HG02678 (cell line): ENCODE measurements around the gene LMAN1L.
A peak's percentile ranks its signal among the peaks of the same experiment; 100 is the strongest.

ENCODE experiments used
- ATAC-seq: cut with Tn5 transposase; IDR thresholded peaks from one replicate; pipeline ENCODE4 v1.9.1; 2021; ENCODE audit warnings: mild to moderate bottlenecking, moderate library complexity; ENCODE audit not compliant: unreplicated experiment

LMAN1L gene

DNA sequence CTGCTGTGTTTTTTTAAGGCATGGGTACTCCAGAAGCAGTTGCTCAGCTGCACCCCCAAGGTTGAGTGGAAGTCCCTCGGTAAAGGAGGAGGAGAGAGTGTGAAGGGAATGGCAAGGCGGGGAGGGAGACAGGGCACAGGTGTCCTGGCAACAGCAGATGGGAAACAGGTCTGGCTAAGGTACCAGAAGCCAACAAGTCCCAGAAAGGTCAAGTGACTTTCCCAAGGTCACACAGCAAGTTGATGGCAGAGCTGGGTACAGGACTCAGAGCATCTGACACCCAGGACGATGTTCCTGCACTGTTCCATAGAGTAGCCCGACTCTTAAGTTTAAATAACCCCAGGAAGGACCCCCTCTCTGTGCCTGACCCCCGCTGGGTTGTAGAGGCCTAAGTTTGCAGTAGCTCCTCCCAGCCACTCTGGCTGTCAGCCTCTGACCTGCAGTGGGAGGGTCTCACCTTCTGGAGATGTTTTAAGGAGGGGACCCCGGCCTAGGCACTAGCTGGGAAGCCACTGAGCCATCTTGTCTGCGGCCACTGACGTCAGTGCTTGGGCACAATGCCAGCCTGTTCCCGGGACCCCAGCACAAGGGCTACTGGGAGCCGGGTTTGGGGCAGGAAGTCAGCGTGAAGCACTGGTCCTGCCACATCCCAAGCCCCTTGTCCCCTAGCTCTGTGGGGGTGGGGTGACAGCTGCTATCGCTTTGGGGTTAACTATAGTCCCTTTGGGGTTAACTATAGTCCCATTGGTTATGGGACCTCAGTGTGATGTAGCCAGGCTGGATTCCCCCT, 20.2 kb upstream of the LMAN1L start:
- no peak for ATAC-seq

DNA sequence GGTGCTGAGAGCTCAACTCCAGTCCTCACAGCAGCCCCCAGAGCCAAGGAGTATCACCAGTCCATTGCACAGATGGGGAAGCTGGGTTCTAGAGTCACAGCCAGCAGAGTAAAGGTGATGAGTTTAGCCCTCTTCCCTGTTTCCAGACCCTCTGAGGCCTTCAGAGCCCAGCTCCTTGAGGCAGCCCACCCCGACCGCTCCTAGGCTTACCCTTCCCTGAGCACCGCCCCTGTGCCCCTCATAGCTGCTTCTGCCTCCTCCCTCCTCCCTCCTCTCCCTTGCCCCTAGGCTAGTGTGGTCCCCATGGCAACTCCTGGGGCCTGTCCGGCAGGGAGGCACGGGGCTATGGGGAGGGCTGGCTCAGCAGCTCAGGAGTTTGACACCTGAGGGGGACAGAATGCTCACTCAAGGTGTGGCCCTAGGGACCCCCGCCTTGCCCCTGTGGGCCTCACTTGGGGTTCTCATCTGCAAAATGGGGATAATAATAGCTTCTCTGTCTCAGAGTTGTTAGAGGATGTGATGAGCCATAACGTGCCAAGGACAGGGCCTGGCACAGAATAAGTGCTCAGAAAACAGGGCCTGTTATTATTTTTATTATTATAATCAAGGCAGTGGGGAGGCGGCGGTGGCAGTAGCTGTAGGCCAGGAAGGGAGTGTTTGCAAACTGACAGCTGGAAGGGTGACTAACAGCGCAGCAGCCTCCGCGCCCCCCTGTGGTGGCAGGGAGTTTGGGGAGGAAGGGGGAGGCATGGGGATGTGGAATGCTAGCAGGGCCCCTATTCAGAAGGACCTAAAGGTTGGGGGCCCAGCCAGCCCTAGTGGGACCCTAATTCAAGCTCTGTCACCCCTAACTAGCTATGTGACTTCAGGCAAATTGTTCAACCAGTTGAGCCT, 19.3 kb upstream of the LMAN1L start:
- no peak for ATAC-seq

DNA sequence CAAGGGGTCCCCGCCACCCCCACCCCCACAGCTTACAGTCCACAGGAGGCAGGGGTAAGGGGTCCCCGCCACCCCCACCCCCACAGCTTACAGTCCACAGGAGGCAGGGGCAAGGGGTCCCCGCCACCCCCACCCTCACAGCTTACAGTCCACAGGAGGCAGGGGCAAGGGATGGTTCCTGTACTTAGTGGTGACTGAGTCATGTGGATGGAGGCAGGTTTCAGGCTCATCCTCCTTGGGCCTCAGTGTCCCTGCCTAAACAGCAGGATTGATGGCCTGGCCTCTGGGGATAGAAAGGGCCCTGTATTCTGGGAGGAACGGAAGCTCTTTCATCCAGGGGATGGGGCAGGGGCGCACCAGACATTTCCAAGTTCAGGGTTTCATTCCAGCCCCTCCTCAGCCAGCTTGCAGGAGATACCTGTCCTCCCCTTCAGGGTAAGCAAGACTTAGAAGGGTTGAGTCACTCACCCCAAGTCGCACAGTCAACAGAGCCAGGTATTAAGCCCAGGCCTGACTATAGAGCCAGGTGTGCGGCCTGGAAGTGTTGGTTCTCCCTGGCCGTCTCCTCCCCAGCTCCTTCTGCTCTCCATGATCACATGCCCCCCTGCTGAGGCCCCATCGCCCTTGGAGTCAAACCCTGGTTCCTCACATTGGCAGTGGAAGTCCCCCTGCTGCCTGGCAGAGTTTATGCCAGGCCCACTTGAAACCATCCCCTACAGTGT, 18.2 kb upstream of the LMAN1L start:
- ATAC-seq, result no peak

DNA sequence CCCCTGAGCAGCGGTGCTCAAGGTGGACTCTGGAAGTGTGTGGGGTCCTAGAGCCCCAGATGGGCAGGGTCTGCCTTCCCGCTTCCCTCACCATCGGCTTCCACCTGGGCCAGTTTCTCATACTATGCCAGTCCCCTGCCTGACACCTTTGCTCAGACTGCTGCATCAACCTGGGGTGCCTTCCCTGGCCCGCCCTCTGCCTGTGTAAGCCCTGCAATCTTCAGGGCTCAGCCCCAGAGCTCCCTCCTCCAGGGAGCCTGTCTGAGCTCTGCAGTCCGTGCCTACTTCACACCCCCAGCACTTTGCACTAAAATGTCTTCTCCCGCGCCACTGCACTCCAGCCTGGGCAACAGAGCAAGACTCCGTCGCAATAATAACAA, 17.7 kb upstream of the LMAN1L start:
- ATAC-seq, result no peak

DNA sequence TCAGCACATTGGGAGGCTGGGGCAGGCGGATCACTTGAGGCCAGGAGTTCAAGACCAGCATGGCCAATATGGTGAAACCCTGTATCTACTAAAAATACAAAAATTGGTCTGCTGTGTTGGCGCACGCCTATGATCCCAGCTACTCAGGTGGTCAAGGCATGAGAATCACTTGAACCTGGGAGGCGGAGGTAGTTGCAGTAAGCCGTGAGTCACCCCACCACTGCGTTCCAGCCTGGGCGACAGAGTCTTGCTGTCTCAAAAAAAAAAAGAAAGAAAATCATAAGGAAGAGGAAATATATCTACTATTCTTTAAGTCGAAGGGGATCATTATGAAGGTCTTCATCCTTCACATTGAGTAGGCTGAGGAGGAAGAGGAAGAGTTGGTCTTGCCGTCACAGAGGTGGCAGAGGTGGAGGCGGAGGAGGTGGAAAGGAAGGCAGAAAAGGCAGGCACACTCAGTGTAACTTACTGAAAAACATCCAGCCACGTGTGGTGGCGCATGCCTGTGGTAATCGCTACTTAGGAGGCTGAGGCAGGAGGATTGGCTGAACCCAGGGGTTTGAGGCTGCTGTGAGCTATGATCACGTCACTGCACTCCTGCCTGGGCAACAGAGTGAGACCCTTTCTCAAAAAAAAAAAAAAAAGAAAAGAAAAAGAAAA, 16.5 kb upstream of the LMAN1L start:
- ATAC-seq, result no peak

DNA sequence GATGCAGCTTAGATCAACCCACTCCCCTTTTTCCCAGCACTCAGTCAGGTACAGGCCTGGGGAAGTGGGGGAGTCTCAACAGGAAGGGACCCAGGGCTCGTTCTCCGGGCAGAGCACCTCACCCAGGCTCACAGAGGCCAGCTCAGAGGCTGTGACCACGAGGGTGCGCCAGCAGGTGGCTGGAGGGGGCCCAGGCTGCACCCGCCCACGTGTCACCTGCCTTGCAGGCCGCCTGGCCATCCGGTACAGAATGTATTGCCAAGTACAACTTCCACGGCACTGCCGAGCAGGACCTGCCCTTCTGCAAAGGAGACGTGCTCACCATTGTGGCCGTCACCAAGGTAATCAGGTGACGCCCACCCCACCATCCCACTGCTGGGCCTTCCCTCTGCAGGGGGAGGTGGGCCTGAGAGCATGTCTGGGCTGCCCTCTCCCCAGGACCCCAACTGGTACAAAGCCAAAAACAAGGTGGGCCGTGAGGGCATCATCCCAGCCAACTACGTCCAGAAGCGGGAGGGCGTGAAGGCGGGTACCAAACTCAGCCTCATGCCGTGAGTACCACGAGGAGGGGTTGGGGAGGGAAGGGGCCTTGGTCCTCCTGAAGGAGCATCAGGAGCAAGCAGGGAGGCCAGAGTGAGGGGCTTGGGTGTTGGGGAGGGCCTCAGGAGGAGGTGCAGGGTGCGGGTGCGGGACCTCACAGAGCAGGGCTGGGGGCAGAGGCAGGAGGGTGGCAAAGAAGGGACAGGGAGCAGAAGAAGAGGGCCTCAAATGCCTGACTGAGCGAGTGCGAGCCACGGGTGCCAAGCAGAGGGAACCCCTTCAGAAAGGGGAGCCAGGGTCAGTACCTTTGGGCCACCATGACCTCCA, 14.0 kb upstream of the LMAN1L start:
- ATAC-seq, result no peak

DNA sequence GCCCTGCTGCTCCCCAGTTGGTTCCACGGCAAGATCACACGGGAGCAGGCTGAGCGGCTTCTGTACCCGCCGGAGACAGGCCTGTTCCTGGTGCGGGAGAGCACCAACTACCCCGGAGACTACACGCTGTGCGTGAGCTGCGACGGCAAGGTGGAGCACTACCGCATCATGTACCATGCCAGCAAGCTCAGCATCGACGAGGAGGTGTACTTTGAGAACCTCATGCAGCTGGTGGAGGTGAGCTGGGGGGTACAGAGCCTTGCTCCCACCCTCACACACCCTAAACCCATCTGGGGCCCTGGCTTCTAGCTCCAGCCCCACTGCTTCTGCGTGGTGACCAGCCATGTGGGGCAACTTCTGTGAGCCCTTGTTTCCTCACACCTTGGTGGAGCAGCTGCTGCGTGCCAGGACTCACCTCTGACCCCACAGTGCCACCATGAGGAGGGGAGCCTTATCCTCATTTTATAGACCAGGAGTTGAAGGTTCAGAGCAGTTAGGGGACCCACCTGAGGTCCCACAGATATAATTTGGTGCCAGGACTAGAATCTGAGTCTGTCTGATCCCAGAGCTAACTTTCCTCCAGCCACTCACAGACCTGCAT, 13.3 kb upstream of the LMAN1L start:
- ATAC-seq, result no peak

DNA sequence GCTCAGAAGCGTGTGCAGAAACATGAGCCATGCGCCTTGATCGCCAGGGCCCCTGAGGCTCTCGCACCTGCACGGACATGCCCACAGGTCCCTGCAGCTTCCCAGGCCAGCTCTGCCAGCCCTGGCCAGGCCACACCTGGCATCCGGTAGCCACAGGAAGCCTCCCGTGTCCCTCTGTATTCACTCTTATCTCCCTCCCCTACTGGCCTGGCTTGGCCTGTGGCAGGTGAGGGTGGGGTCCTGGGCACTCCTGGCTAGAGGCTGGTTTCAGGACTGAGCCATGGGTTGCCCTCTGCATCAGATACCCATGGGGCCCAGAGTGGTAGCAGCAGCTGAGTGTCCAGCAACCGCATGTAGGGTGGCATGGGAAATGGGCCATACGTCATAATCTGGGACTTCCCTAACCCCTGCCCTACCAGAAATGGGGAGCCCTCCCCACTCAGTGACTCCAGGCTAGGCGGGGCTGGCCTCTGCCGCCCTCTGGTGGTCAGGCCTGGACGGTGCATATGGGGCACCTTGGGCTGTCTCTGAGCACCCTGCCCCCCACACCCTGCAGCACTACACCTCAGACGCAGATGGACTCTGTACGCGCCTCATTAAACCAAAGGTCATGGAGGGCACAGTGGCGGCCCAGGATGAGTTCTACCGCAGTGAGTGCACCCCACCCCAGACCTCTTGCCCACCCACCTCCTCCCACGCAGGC, 12.6 kb upstream of the LMAN1L start:
- ATAC-seq, result peak; percentile 78

DNA sequence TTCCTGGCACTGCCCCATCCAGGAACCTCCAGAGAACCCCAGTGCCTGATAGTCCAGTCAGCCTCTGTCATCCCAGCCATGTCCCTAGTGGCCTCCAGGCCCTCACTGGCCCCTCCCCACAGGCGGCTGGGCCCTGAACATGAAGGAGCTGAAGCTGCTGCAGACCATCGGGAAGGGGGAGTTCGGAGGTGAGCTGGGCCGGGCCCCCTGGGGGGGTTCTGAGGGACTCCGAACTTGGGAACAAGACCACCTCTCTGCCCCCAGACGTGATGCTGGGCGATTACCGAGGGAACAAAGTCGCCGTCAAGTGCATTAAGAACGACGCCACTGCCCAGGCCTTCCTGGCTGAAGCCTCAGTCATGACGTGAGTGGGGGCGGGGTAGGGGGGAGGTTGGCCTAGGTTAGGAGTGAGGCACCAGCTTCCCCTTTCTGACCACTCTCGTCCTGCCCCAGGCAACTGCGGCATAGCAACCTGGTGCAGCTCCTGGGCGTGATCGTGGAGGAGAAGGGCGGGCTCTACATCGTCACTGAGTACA, 12.0 kb upstream of the LMAN1L start:
- ATAC-seq, result no peak

DNA sequence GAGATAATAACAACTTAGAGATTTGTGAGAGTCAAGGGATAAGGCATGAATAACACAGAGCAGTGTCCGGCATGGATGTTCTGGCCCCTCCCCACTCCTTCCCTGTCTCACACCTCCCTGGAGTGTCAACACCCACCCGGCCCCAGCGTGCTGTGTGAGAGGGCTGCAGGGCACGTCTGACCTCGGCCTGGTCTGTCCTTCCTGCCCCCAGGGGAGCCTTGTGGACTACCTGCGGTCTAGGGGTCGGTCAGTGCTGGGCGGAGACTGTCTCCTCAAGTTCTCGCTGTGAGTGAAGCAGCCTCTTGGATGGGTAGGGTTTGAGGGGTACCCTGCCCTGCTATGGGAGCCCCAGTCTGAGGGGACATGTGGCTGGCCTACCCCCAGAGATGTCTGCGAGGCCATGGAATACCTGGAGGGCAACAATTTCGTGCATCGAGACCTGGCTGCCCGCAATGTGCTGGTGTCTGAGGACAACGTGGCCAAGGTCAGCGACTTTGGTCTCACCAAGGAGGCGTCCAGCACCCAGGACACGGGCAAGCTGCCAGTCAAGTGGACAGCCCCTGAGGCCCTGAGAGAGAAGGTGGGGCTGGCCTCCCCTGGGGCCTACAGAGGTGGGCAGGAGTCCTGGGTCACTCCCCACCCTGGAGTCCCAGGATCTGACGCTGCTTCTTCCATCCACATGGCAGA, 11.2 kb upstream of the LMAN1L start:
- no peak for ATAC-seq

DNA sequence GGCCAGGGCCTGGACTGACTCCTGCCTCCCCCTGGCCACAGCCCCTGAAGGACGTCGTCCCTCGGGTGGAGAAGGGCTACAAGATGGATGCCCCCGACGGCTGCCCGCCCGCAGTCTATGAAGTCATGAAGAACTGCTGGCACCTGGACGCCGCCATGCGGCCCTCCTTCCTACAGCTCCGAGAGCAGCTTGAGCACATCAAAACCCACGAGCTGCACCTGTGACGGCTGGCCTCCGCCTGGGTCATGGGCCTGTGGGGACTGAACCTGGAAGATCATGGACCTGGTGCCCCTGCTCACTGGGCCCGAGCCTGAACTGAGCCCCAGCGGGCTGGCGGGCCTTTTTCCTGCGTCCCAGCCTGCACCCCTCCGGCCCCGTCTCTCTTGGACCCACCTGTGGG, 10.3 kb upstream of the LMAN1L start:
- no peak for ATAC-seq

DNA sequence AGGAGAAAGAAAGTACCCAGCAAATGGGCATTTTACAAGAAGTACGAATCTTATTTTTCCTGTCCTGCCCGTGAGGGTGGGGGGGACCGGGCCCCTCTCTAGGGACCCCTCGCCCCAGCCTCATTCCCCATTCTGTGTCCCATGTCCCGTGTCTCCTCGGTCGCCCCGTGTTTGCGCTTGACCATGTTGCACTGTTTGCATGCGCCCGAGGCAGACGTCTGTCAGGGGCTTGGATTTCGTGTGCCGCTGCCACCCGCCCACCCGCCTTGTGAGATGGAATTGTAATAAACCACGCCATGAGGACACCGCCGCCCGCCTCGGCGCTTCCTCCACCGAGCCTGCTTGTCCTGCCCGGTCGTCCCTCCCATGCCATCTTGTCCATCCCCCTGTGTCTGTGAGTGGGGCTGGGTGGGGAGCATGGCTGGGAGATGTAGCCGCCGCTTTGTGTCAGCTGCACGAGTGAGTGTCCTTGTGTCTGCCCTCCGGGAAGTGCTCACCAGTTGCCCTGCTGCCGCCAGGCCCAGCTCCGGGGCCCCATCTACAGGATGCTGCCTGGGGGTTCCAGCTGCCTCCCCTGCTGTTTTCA, 9.7 kb upstream of the LMAN1L start:
- no peak for ATAC-seq

DNA sequence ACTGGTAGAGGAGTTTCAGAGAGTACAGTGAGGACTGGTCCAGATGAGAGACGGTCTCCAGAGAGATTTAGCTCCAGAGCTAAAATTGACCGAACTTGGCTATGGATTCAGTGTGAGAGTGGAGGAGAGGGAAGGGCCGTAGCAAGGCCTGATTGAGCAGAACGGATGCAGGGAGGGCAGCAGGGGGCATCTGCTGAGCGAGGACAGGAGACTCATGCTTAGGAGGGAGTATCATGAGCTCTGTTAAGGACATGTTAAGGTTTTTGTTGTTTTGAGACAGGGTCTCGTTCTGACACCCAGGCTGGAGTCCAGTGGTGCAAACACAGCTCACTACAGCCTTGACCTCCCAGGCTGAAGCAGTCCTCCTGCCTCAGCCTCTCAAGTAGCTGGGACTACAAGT, 7.7 kb upstream of the LMAN1L start:
- ATAC-seq, result no peak

DNA sequence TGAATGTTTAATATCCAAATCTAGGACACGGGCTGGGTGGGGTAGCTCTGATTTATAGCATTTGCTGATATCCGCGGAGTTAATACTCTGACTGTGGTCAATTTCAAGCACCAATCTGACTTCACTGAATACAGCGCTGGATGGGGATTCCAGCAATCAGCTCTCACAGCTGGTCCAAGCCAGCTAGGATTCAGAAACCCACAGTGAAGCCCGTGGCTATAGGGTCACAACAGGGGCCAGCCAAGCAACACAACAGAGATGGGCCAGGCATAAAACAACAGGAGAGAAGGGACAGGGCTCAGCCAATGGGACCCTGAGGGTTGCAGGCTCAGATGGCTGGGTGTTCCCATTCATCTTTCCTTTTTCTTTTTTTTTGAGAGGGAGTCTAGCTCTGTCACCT, 5.4 kb upstream of the LMAN1L start:
- ATAC-seq, result no peak

DNA sequence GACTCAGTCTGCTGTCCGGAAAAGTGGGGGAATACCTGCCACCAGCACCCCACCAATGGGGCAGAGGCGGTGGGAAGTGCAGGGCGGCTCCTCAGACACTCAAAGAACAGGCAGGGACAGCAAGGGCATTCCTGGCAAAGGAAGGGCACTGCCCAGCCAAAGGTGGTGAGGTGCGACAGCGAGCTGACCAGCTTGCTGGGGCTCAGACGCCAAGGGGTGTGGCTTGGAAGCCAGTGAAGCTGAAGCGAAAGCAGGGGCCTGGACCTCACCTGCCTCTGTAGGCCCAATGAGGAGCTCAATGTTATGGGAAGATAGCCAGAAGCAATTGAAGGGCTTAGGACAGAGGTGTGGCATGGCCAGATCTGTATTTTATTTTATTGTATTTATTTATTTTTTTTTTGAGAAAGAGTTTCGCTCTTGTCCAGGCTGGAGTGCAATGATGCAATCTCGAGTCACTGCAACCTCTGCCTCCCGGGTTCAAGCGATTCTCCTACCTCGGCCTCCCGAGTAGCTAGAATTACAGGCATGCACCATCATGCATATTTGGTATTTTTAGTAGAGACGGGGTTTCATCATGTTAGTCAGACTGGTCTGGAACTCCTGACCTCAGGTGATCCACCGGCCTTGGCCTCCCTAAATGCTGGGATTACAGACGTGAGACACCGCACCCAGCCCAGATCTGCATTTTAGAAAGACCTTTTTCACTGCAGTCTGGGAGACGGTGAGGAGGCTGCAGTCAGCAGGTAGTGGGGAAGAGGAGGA, 4.4 kb upstream of the LMAN1L start:
- no peak for ATAC-seq

DNA sequence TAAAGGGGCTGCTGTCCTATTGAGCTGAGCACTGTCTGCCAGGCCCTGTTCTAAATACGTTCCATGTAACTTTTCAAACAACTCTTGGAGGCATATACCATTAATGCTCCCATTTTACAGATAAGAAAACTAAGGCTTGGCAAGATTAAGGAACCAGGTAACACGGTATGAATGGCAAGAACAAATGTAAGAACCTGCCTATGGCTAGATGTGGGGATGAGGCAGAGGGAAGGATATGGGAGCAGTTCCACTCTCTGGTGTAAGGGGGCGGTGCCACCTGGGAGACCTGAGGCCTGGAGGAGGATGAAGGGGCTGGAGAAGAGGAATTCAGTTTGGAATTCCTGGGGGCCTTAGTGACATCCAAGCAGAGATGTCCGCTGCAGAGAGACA, 3.8 kb upstream of the LMAN1L start:
- no peak for ATAC-seq

DNA sequence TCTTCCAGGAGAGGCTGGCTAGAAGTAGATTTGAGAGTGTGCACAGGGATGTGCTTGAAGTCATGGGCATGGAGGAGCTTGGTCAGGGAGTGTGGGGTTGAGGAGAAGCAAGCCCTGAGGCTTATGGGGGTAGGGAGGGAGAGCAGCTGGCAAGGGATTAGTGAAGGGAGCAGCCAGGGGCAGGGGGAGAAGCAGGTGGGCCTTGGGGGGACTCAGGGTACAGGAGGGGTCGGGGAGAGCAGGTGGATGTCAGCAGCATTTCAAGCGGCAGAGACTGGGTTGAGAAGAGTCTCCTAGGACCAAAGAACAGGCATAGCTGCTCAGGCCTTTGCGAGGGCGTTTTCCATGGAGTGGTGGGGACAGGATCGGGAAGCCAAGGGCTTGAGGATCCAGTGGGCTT, 3.4 kb upstream of the LMAN1L start:
- no peak for ATAC-seq
